Neuron (in vitro differentiated cells): ENCODE measurements around the gene STAB2.

Experiments used
- H2AFZ ChIP-seq: one replicate; pipeline ENCODE4 v1.6.1; 2013; ENCODE audit warnings: low read depth, mild to moderate bottlenecking, inconsistent platforms, low read length, moderate library complexity
- H3K27me3 ChIP-seq: one replicate; pipeline ENCODE4 v1.6.1; 2013; ENCODE audit warnings: low read length; ENCODE audit not compliant: insufficient read depth
- H3K36me3 ChIP-seq: one replicate; pipeline ENCODE4 v1.6.1; 2013; ENCODE audit warnings: low read length; ENCODE audit not compliant: insufficient read depth
- H3K4me1 ChIP-seq: one replicate; pipeline ENCODE4 v1.6.1; 2013; ENCODE audit warnings: low read length; ENCODE audit not compliant: insufficient read depth
- H3K4me3 ChIP-seq: 2 replicates; pipeline ENCODE4 v1.5.1; 2013; ENCODE audit warnings: mild to moderate bottlenecking, low read length, moderate library complexity
- H3K9me3 ChIP-seq: one replicate; pipeline ENCODE4 v1.6.1; 2013; ENCODE audit warnings: low read length

Gene STAB2

DNA sequence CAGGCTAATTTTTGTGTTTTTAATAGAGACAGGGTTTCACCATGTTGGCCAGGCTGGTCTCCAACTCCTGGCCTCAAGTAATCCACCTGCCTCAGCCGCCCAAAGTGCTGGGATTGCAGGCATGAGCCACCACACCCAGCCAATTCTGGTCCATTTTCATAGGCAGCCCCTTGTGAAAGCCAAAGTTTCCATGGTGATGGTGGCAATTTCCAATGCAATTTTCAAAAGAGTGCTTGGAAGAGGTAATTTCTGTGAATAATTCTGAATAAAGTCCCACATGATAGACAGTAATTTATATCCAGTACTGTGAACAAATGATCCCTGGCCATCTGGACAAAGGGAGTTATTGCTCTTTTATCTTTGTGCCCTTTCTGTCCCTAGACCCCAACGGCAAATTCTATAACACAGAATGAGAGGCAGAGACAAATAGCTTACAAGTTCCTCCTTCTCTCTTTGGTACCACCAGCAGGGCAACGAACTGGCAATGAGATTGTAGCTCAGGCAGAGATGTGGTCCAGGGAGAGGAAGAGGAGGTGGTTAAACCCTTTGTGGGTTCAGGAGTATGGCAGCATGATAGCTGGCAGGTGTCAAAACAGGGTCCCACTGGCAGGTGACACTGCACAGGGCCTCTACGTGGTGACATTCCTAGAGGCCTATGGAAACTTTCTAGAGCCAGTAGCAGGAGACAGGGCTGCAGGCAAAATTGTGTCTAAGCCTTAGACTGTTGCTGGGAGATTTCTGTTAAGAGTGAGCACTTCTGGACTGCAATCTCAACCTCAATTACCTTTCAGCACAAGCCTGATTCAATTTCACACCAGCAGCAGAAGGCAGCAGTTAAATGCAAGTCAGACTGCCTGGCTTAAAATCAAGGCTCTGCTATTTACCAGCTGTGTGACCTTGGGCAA lies 207.5 kb downstream of the STAB2 start:
- Histone ChIP-seq H3K36me3 (peaks cover 6% of the 10 kb centered on the region), H2AFZ (no peak overlapping the region), H3K27me3 (no peaks in the 10 kb centered on the region), H3K9me3 (no peaks in the 10 kb centered on the region), H3K4me1 (peaks cover 3% of the 10 kb centered on the region), H3K4me3 (no peak overlapping the region)

DNA sequence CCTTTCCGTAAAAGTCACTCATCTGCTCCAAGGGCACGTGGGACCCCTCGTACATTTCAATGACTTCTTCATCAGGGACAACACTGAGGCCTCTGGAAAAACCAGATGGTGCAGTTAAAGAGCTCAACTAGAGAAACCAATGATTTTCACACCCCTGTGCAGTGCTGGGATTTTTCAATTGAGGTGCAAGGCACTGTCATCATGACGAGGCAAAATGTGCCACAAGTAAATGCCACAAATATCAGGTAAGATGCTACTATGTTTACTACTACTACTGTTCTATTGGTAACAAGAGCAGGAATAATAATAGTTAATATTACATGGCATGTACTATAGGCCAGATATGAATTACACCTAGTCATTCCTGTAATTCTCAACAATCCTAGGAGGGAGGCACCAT lies 211.5 kb downstream of the STAB2 start:
- Histone ChIP-seq H3K4me3 (no peak overlapping the region), H3K9me3 (no peaks in the 10 kb centered on the region), H3K27me3 (no peaks in the 10 kb centered on the region), H3K4me1 (peaks cover 3% of the 10 kb centered on the region), H2AFZ (no peak overlapping the region), H3K36me3 (peaks cover 3% of the 10 kb centered on the region)

DNA sequence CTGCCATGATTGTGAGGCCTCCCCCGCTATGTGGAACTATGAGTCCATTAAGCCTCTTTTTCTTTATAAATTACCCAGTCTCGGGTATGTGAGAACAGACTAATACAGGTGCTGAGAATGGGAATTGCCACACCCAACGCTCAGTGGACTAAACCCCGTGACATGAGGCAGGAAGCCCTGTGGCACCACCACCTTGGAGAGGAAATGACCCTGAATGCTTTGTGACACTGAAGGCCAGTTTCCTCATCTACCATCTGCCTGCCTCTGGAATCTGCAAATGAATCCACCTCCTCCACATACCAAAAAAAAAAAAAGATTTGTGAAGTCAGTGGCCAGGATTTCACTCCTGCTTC lies 212.4 kb downstream of the STAB2 start:
- Histone ChIP-seq H2AFZ (no peak overlapping the region), H3K27me3 (no peaks in the 10 kb centered on the region), H3K36me3 (peaks cover 3% of the 10 kb centered on the region)

DNA sequence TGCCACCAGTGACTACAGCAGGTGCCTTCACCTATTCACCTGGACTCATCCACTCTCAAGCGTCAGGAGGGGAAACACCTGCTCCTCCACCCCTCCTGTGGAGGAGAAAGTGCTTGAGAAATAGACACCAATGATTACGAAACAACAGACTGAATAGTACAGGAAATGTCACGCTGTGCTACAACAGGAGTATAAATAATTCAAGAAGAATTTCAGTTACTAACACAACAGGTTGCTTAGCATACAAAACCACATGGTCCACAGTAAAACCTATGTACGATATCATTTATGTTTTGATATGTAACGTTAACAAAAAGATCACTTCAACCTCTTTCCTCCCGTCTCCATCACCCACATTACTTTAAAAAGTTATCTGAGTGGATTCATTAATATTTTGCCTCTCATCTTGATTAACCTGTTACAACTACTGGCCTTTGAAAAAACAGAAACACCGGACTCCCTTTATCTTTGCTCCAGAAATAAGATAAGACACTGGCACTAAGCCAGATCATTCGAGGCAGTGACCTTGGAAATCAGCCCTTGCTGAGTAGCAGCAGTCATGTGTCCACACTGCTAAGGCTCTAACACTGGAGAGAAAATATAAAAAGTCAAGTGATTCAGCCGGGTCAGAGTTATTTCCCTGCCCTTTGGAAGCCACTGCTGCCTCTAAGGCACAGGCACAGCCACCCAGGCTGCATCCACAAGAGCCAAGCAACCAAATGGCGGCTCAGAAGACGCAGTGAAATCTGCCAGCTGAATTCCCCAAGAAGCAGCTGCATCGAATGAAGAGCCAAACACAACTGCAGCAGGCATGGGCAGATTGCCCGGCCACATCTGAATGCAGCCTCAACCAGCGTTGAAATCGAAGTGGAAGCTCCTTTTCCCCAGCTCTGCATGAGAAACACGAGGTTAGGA lies 213.0 kb downstream of the STAB2 start:
- H2AFZ ChIP-seq = no peak overlapping the region
- H3K36me3 ChIP-seq = peaks cover 3% of the 10 kb centered on the region
- no peaks in the 10 kb centered on the region for H3K27me3 ChIP-seq
- no peak overlapping the region for H3K4me3 ChIP-seq
- no peaks in the 10 kb centered on the region for H3K9me3 ChIP-seq
- H3K4me1 ChIP-seq = no peaks in the 10 kb centered on the region

More for the DNA sequence above, 212.4 kb downstream of the STAB2 start:
- no peak overlapping the region for H3K4me3 ChIP-seq
- no peaks in the 10 kb centered on the region for H3K9me3 ChIP-seq
- peaks cover 2% of the 10 kb centered on the region for H3K4me1 ChIP-seq

DNA sequence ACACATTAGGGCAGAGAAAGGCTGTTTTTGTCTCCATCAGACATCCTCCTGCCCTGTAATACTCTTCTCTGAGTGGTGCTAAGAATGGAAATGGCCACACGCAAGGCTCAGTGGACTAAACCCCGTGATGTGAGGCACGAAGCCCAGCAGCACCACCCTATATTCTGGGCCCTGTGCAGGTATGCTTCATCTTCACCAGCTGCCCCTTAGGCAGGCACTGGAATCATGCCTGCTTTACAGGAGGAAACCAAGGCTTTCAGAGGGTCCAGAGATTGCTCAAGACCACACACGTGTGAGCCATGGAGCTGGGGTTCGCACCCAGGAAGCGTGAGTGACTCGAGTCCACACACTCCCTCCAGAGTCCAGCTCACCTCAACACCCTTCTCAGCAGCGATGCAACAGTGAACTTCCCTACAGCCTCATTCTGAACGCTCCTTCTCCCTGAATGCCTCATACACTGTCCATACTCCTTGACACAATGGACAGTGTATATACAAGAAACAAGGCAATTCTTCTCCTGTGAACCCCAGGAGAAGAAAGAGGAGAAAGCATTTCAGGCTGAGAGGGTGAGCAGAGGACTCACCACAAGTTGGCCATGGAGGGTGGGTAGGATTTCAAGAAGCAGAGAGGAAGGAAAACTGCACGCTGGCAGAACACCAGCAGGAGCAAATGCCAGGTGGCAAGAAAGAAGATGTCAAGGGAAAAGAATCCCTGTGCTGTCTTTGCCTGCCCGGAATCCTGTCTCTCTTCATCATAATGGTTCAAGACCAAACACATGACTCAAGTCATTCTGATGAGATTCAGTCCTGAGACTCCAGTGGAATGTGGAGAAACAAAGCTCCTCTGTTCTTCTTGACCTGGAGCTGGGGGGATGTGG lies 214.9 kb downstream of the STAB2 start:
- H3K4me3 ChIP-seq = no peak overlapping the region
- no peaks in the 10 kb centered on the region for H3K9me3 ChIP-seq
- no peaks in the 10 kb centered on the region for H3K4me1 ChIP-seq
- no peak overlapping the region for H2AFZ ChIP-seq
- no peaks in the 10 kb centered on the region for H3K36me3 ChIP-seq
- H3K27me3 ChIP-seq = no peaks in the 10 kb centered on the region

DNA sequence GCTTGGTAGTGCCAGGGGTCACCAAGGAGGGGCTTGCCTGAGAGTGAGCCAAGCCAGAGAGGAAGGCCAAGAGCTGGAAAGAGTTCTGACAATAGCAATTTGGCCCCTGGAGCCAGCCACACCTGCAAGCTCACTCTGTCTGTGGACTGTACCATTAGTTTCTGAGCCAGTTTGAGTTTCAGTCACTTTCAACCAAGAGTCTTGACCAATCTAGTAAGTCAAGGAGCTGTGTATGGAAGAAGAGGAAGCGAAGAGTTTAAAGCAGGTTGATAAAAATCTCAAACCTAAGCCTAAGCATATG lies 215.5 kb downstream of the STAB2 start:
- H3K27me3 ChIP-seq = no peaks in the 10 kb centered on the region
- no peaks in the 10 kb centered on the region for H3K4me1 ChIP-seq
- H2AFZ ChIP-seq = no peak overlapping the region
- H3K36me3 ChIP-seq = no peaks in the 10 kb centered on the region
- no peaks in the 10 kb centered on the region for H3K9me3 ChIP-seq
- H3K4me3 ChIP-seq = no peak overlapping the region

DNA sequence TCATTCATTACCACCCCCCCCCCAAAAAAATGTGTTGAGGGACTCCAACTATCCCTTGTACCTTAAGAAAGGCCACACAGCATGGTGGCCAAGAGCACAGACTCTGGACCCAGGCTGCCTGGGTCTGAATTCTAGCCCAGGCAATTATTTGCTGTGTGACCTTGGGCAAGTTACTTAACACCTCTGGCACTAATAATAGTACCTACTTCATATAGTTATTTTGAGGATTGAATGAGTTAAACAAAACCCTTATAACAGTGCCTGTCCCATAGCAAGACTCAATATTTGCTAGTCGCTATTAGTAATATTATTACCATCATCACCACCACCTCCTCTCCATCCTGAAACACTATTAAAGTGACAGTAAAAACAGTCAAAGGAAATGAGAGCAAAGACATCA lies 216.8 kb downstream of the STAB2 start:
- no peak overlapping the region for H2AFZ ChIP-seq
- H3K4me3 ChIP-seq = no peak overlapping the region
- H3K4me1 ChIP-seq = no peaks in the 10 kb centered on the region
- H3K36me3 ChIP-seq = no peaks in the 10 kb centered on the region
- H3K9me3 ChIP-seq = no peaks in the 10 kb centered on the region
- H3K27me3 ChIP-seq = no peaks in the 10 kb centered on the region

DNA sequence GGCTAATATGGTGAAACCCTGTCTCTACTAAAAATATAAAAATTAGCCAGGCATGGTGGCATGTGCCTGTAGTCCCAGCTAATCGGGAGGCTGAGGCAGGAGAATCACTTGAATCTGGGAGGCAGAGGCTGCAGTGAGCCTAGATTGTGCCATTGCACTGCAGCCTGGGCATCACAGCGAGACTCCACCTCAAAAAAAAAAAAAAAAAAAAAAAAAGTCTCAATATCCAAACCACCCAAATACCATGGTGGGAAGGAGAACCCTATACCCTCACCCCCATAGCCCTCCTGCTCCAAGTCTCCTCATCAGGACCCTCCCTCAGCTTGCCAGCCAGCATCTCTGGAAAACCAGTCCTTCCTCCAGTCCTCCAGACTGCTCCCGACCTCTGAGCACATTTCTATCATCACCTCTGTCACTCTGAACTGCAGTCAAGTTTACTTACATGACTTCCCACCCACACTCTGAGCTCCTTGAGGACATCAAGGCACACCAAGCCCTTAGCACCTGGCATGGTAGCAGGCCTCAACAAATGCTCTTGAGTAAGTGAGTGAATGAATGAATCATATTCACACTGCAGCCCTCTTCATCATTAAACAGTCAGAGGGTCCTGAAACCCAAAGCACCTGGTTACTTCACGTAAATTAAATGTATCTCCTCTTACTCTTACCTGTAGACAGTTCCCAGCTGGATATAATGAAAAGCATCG lies 218.7 kb downstream of the STAB2 start:
- Histone ChIP-seq H2AFZ (no peak overlapping the region), H3K9me3 (no peaks in the 10 kb centered on the region), H3K4me1 (no peaks in the 10 kb centered on the region), H3K4me3 (no peak overlapping the region), H3K27me3 (no peaks in the 10 kb centered on the region), H3K36me3 (no peaks in the 10 kb centered on the region)

DNA sequence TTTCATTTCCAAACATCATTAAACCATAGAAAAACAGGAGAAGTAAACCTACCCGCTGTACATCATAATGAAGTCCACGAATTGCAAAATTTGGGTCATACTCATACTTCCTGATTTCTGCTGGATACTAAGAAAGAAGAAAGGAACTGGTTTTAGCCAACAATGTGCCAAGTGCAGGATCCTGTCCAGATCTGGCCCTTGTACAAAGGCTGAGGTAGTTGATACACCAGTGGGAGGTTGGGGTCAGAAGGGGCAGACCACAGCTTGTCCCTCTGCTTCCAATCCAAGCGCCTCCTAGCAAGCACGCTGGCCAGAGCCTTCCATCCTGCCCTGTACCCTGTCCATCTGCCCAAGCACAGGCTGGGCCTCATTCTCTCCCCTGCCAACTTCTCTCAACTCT lies 219.7 kb downstream of the STAB2 start:
- Histone ChIP-seq H3K4me1 (no peaks in the 10 kb centered on the region), H2AFZ (no peak overlapping the region), H3K9me3 (no peaks in the 10 kb centered on the region), H3K4me3 (no peak overlapping the region), H3K27me3 (no peaks in the 10 kb centered on the region), H3K36me3 (no peaks in the 10 kb centered on the region)

DNA sequence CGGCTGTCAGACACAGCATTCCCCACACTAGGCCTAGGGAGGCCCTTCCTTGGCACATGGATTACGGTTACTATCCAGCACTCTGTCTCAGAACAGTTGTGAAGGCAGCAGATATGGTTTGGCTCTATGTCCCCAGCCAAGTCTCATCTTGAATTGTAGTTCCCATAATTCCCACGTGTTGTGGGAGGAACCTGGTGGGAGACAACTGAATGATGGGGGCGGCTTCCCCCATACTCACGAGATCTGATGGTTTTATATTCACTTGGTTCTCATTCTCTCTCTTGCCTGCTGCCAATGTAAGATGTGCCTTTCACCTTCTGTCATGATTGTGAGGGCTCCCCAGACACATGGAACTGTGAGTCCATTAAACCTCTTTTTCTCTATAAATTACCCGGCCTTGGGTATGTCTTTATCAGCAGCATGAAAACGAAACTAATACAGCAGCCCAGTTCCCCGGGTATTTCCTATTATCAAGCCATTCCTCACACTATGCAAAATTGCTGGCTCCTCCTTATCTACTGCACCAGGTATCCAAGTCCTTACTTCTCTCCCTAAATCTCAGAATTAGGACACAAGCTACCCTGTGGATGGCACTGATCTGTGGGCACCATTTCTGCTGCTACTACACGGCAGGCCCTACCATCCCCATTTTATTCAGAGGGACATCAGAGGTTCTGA lies 220.6 kb downstream of the STAB2 start:
- Histone ChIP-seq H3K4me3 (no peak overlapping the region), H3K27me3 (no peaks in the 10 kb centered on the region), H2AFZ (no peak overlapping the region), H3K9me3 (no peaks in the 10 kb centered on the region), H3K36me3 (no peaks in the 10 kb centered on the region), H3K4me1 (no peaks in the 10 kb centered on the region)

DNA sequence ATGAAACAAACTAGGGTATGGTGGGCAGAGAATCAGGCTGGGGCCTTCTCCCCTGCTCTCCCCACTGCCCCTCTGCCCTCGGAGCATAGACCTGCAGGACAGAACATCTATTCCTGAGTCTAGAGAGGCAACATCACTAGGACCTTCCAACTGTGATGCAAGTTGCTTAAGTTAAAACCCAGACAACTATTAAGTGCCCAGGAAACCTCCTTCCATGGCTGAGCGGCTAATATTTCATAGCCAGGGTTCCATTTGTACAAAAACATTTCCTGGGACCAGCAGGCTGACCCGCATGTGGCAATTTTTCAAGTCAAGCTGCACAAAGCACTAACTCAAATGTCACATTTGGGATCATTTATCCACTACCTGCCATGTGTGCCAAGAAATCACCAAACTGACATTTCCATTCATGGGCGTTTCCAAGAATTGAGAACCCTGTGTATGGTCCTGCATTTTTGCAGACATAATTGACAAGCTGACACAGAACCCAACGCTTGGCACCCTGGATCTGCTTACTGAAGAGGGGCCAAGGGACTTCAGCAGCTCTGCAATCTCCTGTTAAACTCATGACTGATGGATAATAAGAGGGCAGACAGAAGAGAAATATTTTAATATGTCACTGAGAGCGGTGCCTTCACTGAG lies 221.3 kb downstream of the STAB2 start:
- Histone ChIP-seq H2AFZ (no peak overlapping the region), H3K36me3 (no peaks in the 10 kb centered on the region), H3K27me3 (no peaks in the 10 kb centered on the region), H3K4me1 (no peaks in the 10 kb centered on the region), H3K9me3 (no peaks in the 10 kb centered on the region), H3K4me3 (no peak overlapping the region)

DNA sequence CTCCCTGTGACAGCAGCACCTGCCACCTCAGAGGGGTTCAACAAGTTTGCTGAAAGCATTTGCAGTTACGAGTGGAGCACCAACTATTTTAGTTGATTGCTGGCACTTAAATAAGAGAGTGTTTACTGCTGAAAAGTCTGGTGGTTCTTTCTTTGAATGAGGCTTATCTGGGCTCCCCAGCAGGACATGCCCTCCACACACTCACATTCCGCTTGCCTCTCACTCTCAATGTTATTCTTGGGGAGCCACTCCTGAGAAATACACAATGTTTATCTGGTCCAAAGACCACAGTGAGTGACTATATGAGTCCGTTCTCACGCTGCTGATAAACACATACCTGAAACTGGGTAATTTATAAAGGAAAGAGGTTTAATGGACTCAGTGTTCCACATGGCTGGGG lies 222.1 kb downstream of the STAB2 start:
- Histone ChIP-seq H3K4me1 (no peaks in the 10 kb centered on the region), H3K27me3 (no peaks in the 10 kb centered on the region), H3K36me3 (peaks cover 3% of the 10 kb centered on the region), H3K4me3 (no peak overlapping the region), H3K9me3 (no peaks in the 10 kb centered on the region), H2AFZ (no peak overlapping the region)
